GM12878 (cell line): ENCODE measurements around the gene NQO1.

Experiments
- FOS ChIP-seq: IDR thresholded peaks from 3 replicates; pipeline ENCODE4 v1.6.1; 2011; ENCODE audit warnings: borderline replicate concordance; ENCODE audit not compliant: insufficient read length; ENCODE audit errors: extremely low read depth
- SIN3A ChIP-seq: IDR thresholded peaks from 2 replicates; pipeline ENCODE4 v1.6.1; 2012; ENCODE audit warnings: low read depth, low read length, improper control_type of control experiment
- TF ChIP-seq, protein P1 (sequence below): IDR thresholded peaks from 2 replicates; pipeline ENCODE4 v1.6.1; 2012; ENCODE audit warnings: low read depth, low read length, improper control_type of control experiment
- TF ChIP-seq, protein P2 (sequence below), 3 experiments: IDR thresholded peaks in 2 of 3; conservative IDR thresholded peaks in 1 of 3; 2 replicates each; pipeline ENCODE4 v1.5.1; 2011; ENCODE audit warnings: low read depth in 3 of 3, low read length in 3 of 3, mild to moderate bottlenecking in 3 of 3, control low read depth in 2 of 3, moderate library complexity in 2 of 3, inconsistent platforms in 1 of 3, mixed read lengths in 1 of 3; ENCODE audit not compliant: control insufficient read depth in 2 of 3, insufficient read depth in 1 of 3; ENCODE audit errors: extremely low read depth in 1 of 3

DNA sequence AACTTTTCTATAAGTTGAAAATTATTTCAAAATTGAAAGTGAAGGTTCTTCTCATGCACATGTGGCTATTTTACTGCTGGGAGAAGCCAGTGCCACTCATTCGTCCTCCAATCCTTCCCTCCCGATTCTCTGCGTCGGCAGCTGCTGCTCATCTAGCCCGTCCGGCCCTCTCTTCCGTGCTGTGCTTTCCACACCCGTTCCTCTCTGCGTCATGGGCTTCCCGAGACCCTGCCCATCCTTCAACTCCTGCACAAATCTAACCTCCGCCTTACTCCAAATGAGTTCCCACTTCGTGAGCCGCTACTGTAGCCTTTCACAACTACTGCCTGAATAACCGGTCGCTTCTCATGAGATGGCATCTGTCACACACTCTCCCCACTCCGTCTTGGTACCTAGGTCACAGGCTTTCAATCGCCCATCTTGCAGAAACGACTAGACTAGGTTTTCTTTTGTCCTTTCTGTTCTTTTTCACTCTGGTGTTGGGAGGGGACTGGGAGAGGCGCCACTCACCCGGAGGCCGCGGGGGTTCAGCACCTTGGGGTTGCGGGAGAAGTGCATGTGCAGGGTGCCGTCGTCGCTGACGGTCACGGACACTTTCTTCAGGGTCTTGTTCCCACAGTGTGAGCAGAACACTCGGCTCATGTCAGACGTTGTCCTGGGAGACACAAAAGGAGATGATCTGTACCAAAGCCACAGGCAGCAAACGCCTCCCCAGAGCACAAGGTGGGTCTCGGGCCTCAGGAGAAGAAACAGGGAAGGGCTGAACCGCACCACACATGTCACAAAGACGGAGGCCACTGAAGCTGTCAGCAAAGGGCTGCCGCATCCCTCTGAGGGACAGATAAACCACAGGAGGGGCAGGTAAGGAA, 18.2 kb upstream of the NQO1 start:
- TF ChIP-seq SIN3A (no peak), FOS (no peak)
- TF ChIP-seq, protein P1, sequence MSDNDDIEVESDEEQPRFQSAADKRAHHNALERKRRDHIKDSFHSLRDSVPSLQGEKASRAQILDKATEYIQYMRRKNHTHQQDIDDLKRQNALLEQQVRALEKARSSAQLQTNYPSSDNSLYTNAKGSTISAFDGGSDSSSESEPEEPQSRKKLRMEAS, result no peak
- TF ChIP-seq, protein P2, sequence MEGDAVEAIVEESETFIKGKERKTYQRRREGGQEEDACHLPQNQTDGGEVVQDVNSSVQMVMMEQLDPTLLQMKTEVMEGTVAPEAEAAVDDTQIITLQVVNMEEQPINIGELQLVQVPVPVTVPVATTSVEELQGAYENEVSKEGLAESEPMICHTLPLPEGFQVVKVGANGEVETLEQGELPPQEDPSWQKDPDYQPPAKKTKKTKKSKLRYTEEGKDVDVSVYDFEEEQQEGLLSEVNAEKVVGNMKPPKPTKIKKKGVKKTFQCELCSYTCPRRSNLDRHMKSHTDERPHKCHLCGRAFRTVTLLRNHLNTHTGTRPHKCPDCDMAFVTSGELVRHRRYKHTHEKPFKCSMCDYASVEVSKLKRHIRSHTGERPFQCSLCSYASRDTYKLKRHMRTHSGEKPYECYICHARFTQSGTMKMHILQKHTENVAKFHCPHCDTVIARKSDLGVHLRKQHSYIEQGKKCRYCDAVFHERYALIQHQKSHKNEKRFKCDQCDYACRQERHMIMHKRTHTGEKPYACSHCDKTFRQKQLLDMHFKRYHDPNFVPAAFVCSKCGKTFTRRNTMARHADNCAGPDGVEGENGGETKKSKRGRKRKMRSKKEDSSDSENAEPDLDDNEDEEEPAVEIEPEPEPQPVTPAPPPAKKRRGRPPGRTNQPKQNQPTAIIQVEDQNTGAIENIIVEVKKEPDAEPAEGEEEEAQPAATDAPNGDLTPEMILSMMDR (IDR thresholded peaks at IDR 0.05 in 2 of 3, conservative IDR thresholded peaks at IDR 0.05 in 1 of 3; ENCODE audit: control insufficient read depth in 2 of 3, extremely low read depth in 1 of 3, insufficient read depth in 1 of 3, low read depth in 3 of 3, low read length in 3 of 3), result no peak
